ENCODE measurements around the gene UNK.
A peak's percentile ranks its signal among the peaks of the same experiment; 100 is the strongest.

Gene UNK

GRCh38 chr17:75822119-75822799 is 37.7 kb downstream of the UNK start:
- FAIRE-seq: no peak
- no peak for TF ChIP-seq POLR2A (IDR thresholded peaks at IDR 0.05; ENCODE audit: low read depth, low read length)
- no peak for DNase-seq (ENCODE audit: insufficient read length, low spot score)

- TF ChIP-seq POLR2A (IDR thresholded peaks at IDR 0.05; ENCODE audit: low read depth, low read length): no peak
- DNase-seq (ENCODE audit: insufficient read length, low spot score): no peak
- no peak for FAIRE-seq
Measured at GRCh38 chr17:75822800-75823166, 38.2 kb downstream of the UNK start.

GRCh38 chr17:75823257-75824041 is 38.8 kb downstream of the UNK start:
- FAIRE-seq (no peak), DNase-seq (ENCODE audit: insufficient read length, low spot score) (no peak)
- no peak for TF ChIP-seq POLR2A (IDR thresholded peaks at IDR 0.05; ENCODE audit: low read depth, low read length)

GRCh38 chr17:75824050-75824552 is 39.5 kb downstream of the UNK start:
- TF ChIP-seq POLR2A (IDR thresholded peaks at IDR 0.05; ENCODE audit: low read depth, low read length): no peak
- DNase-seq (ENCODE audit: insufficient read length, low spot score): no peak
- FAIRE-seq: no peak

- DNase-seq (ENCODE audit: insufficient read length, low spot score) (no peak), FAIRE-seq (no peak)
- no peak for TF ChIP-seq POLR2A (IDR thresholded peaks at IDR 0.05; ENCODE audit: low read depth, low read length)
Measured at GRCh38 chr17:75824666-75825065, 40.1 kb downstream of the UNK start.

- TF ChIP-seq POLR2A (IDR thresholded peaks at IDR 0.05; ENCODE audit: low read depth, low read length): no peak
- FAIRE-seq (no peak), DNase-seq (ENCODE audit: insufficient read length, low spot score) (no peak)
Measured at GRCh38 chr17:75825149-75825552, 40.5 kb downstream of the UNK start.

GRCh38 chr17:75825748-75826370 is 41.3 kb downstream of the UNK start:
- no peak for TF ChIP-seq POLR2A (IDR thresholded peaks at IDR 0.05; ENCODE audit: low read depth, low read length)
- DNase-seq (ENCODE audit: insufficient read length, low spot score) (no peak), FAIRE-seq (no peak)

- DNase-seq (ENCODE audit: insufficient read length, low spot score) (no peak), FAIRE-seq (no peak)
- no peak for TF ChIP-seq POLR2A (IDR thresholded peaks at IDR 0.05; ENCODE audit: low read depth, low read length)
Measured at GRCh38 chr17:75826561-75827307, 42.1 kb downstream of the UNK start.

- TF ChIP-seq POLR2A (IDR thresholded peaks at IDR 0.05; ENCODE audit: low read depth, low read length): no peak
- FAIRE-seq (no peak), DNase-seq (ENCODE audit: insufficient read length, low spot score) (peak; percentile 74)
Measured at GRCh38 chr17:75827308-75828075, 42.9 kb downstream of the UNK start.

- DNase-seq (ENCODE audit: insufficient read length, low spot score): no peak
Measured at GRCh38 chr17:75828076-75828400, 43.4 kb downstream of the UNK start.

GRCh38 chr17:75828741-75829140 is 44.1 kb downstream of the UNK start:
- TF ChIP-seq POLR2A (IDR thresholded peaks at IDR 0.05; ENCODE audit: low read depth, low read length): no peak

More at GRCh38 chr17:75828076-75828400, 43.4 kb downstream of the UNK start:
- FAIRE-seq: no peak
- TF ChIP-seq POLR2A (IDR thresholded peaks at IDR 0.05; ENCODE audit: low read depth, low read length): no peak

GRCh38 chr17:75829747-75830146 is 45.1 kb downstream of the UNK start:
- no peak for TF ChIP-seq POLR2A (IDR thresholded peaks at IDR 0.05; ENCODE audit: low read depth, low read length)
- FAIRE-seq: no peak
- no peak for DNase-seq (ENCODE audit: insufficient read length, low spot score)

More at GRCh38 chr17:75828741-75829140, 44.1 kb downstream of the UNK start:
- no peak for FAIRE-seq
- DNase-seq (ENCODE audit: insufficient read length, low spot score): no peak

Measured in H54 (cell line).